GM10847 (cell line): Measurements from ENCODE around the gene ADD2.

Source experiments
- POLR2A ChIP-seq: IDR thresholded peaks from 2 replicates; pipeline ENCODE4 v1.6.1; 2011; ENCODE audit not compliant: insufficient read length; ENCODE audit errors: extremely low read depth

The ADD2 gene

DNA sequence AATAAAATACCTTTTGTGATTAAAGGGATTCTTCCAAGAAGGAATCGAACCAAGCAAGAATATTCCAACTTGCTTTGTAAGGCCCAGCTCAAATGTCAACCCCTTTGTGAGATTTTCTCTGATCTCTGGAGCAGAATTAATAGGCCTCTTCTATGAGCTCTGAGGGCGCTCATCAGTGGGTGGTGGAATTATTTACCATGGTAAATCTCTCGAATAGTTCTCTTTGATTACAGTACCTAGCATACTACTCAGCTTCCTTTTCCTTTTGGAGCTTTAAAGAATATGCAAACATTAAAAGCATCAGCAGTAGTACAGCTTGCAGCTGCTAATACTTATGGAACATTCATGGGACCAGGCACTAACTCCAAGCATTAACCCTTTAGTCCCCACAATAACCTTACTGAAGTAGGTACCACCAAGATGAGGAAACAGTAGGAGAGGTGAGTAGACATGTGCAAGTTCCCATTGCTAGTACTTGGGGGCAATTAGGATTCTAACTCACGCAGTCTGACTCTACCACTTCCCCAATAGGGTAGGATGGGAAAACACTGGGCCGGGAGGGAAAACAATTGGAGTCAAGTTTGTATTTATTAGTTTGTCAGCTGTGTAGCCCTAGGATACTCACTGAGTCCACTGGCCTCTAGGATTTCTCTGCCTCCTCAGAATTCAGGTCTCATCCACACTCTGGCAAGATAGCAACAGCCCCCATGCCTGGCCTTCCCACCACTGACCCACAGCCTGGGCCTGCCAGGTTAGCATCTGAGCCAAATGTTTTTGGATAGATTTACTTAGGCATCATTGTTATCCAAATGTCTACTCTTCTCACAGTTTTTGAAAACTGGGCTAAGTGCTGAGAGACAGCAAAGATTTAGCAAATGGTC, 21.7 kb downstream of the ADD2 start:
- no peak for TF ChIP-seq POLR2A

- no peak for TF ChIP-seq POLR2A
Measured at GRCh38 chr2:70745276-70745825, 22.6 kb downstream of the ADD2 start.

DNA sequence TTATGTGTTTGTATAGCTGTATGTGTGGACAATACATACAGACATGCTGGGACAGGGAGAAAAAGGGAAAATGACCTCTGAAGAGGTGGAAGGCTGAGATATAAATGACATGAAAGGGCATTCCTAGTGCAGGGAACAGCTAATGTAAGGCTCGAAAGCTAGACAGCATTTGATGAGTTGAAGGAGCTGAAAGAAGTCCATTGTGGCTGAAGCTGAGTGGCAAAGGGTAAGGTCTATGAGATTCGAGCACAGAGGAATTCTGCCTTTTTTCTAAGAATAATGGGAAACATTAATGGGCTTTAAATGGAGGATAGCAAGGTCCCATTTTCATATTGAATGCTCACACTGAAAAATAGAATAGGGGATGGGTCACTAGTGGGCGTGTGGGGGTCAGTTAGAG, 23.6 kb downstream of the ADD2 start:
- no peak for TF ChIP-seq POLR2A

DNA sequence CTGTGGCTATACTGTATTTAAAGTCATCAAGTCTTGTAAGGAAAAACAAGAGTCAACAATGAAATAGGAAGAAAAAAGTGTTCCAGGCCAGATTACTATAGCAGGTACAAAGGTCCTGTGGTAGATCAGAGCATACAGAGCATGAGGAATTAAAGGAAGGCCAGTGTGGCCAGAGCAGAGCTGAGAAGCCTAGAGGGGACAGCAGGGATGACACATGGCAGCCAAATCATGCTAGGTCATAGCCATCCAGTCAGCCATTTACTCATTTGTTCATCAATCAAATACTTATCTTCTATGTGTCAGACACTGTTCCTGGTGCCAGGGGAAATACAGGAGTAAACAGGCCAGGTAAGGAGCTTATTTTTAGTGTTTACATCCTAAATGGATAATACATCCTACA, 24.3 kb downstream of the ADD2 start:
- TF ChIP-seq POLR2A: no peak

DNA sequence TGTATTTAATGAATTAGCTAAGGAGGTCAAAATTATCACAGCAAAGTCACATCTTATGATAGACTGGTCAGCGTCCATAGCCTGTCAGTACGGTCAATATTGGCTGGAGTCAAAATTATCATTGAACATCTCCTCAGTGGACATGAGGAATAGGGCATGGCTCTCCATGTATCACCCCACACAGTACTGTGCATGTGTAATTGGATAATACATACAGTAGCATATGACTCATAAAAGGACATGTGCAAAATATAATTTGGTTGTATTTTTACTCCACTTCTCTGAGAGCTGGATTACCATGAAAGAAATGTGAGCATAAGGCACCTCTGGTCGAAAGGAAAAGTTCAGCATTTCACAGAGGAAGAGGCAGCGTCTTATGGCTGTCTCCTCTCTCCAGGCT, 24.9 kb downstream of the ADD2 start:
- TF ChIP-seq POLR2A: no peak

DNA sequence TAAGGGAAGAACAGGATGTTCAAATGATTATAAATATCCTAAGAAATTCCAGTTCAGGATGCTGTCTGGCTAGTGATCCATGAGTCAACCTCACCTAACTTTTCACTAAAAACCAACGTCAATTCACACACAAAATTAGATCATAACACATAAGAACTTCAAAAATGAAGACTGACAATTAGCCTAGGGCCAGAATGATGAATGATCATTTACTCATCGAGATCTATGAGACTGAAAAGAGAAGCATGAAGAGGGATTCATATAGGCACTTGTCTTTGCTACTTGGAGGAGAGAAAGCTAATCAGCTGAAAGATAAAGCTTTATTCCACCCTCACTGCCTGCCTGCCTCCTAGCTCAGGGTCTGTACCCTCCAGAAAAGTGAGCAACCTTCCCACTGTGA, 29.8 kb downstream of the ADD2 start:
- no peak for TF ChIP-seq POLR2A

- no peak for TF ChIP-seq POLR2A
Measured at GRCh38 chr2:70735071-70735470, 32.9 kb downstream of the ADD2 start.

- TF ChIP-seq POLR2A: no peak
Measured at GRCh38 chr2:70733646-70734180, 34.3 kb downstream of the ADD2 start.

DNA sequence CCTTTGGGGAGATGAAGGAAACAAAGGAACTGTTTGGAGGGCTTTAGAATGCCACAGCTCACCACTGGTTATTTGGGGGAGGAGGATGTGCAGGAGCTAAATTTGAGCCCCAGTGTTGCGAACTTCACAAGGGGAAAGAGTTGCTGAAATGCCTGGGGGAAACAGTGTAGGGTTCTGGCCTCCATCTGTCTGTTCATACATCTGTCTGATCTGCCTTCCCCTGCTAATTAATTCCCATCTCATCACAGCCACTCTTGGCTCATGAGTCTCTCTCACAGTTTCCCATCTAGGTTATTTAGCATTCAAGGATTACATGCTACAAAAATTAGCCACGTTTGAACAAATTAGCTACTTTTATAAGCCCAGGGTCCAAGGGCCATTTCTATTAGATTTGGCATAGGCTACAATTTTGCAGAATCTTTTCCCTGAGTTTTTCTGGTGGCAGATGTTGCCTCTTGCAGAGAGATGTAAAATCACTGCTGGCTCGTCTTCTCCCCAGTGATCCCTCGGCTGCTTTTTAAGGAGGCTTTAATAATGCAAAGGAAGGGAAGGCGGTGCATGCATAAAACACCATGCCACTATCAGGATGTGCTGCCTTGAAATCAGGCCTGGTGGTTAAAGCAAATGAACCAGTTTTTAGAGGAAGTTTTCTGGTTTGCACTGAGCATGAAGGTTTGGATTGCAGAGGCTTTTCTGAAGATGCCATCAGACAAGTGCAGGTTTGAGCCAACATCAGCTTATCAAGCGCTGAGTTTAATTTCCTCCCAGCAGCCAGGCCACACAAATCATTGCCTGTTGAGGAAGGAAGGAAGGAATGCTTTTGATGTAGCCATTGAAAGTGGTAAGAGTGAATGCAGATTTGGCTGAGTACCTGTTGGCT, 35.0 kb downstream of the ADD2 start:
- TF ChIP-seq POLR2A: no peak

GRCh38 chr2:70730730-70731129, 37.3 kb downstream of the ADD2 start:
- TF ChIP-seq POLR2A: no peak

- TF ChIP-seq POLR2A: no peak
Measured at GRCh38 chr2:70729647-70730046, 38.4 kb downstream of the ADD2 start.

DNA sequence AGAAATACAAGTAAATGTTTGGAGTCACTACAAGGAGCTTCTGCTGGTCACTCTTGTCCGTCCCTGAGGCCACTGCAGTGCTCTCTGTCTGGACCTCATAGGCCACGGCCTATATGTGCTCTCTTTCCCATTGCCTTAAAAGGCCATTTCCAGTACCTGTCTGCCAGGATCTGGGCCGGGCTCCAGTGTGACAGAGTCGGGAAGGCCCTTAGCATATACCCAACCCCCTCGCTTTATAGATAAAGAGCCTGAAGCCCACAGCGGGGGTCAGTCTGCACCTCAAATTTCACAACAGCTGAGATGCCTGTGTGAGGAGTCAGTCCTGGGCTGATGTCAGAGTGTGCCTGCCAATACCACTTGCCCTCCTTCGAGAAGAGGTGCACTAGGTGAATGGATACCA, 39.9 kb downstream of the ADD2 start:
- no peak for TF ChIP-seq POLR2A

DNA sequence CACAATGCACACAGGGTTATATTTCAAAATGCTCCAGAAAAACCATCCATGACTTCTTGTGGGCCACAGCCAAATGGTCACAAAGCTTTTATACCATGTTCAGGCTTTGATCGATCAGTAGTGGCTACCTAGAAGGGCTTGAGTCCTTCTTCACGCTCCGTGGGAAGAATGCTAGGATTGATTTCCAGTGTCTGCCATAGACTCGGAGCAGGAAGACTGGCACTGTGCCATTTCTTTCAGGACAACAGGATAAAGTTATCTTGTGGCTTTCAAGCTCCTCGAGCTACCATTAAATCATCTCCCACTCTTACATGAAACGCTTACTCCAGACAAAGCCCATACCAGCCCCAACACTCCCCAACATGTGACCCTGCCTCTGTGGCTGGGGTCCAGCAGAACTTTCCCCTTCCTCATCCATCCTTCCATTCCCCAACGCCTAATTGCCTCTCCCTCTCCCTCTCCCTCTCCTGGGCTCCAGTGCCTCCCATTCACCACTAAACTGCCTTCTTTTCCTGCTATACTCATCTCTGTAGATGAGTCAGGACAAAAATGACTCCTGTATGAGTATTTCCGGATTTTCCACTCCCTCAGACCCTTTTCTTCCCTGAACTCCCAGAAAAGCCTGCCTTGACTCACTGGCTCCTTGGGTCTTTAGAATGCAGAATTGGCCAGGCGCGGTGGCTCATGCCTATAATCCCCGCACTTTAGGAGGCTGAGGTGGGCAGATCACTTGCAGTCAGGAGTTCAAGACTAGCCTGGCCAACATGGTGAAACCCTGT, 40.9 kb downstream of the ADD2 start:
- no peak for TF ChIP-seq POLR2A

- no peak for TF ChIP-seq POLR2A
Measured at GRCh38 chr2:70725505-70725904, 42.5 kb downstream of the ADD2 start.

- no peak for TF ChIP-seq POLR2A
Measured at GRCh38 chr2:70724366-70724765, 43.6 kb downstream of the ADD2 start.

DNA sequence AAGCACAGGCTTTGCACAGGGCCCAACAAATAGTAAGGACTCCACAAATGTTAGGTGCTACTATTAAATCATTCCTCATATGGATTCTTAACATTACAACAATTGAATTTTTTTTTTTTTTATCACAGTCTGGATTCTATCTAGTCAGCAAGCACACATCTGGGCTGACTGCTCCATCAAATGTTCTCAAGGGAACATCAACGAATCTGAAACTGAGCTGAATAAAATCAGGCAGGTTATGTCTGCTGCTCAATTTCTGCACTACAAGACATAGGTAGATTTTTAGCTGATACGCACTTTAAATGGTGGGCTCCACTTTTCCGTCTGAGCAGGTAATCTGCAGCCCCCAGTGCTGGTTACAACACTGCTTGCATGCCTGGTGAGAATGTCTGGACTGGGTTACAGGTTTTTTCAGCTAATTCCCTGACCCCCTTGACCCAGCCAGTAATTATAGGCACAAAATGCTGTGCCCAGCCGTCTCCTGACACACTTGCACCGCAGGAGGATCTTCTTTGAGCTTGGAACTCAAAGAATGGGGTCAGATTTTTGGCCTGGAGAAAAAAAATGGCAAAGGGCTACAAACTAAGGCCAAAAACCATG, 44.6 kb downstream of the ADD2 start:
- TF ChIP-seq POLR2A: no peak
